ENCODE measurements around the gene SOS1. TPM values are rescaled to one million over a fixed set of nuclear protein-coding genes. Genes with fewer than 3 reads are reported as not detected.

Gene SOS1
- total RNA-seq, 2 donors from 2014 or later, result 26.3 to 43.9 TPM

- Histone ChIP-seq H3K27ac (no peak overlapping the region), H3K9ac (ENCODE audit: low read depth in 2 of 2, low read length in 2 of 2) (no peak overlapping the region), H3K4me1 (no peaks in the 10 kb centered on the region), H3K27me3 (no peaks in the 10 kb centered on the region), H3K4me3 (no peak overlapping the region), H3K36me3 (no peaks in the 10 kb centered on the region), H3K9me3 (no peaks in the 10 kb centered on the region)
- intact Hi-C loops (cut with DNase I), result no loop called here
- TF ChIP-seq, protein P1, sequence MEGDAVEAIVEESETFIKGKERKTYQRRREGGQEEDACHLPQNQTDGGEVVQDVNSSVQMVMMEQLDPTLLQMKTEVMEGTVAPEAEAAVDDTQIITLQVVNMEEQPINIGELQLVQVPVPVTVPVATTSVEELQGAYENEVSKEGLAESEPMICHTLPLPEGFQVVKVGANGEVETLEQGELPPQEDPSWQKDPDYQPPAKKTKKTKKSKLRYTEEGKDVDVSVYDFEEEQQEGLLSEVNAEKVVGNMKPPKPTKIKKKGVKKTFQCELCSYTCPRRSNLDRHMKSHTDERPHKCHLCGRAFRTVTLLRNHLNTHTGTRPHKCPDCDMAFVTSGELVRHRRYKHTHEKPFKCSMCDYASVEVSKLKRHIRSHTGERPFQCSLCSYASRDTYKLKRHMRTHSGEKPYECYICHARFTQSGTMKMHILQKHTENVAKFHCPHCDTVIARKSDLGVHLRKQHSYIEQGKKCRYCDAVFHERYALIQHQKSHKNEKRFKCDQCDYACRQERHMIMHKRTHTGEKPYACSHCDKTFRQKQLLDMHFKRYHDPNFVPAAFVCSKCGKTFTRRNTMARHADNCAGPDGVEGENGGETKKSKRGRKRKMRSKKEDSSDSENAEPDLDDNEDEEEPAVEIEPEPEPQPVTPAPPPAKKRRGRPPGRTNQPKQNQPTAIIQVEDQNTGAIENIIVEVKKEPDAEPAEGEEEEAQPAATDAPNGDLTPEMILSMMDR (IDR thresholded peaks at IDR 0.05), result no peak
- no peak for DNase-seq
These were observed 129.0 kb downstream of the SOS1 start for GRCh38 chr2:38991899-38992298.

DNA sequence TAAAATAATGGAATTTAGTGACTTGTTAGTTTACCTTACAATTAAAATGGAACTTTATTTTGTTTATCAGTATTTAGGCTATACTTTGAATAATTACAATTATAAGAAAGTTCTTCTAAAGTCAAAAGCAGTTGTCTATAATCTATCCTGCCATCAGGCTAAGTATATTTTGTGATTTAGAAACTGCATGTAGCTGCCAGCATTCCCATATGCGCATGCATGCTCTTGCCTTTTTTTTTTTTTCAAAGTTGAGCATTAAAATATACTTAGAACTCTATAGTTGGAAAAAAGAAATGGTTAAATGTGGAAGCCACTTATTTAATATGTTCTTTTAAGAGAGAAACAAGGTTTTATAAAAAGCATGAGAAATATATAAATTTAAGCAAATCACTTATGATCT is 132.1 kb downstream of the SOS1 start:
- no peaks in the 10 kb centered on the region for H3K36me3 ChIP-seq
- H3K9me3 ChIP-seq, result no peaks in the 10 kb centered on the region
- H3K4me1 ChIP-seq, result no peaks in the 10 kb centered on the region
- no peaks in the 10 kb centered on the region for H3K27me3 ChIP-seq
- H3K9ac ChIP-seq (ENCODE audit: low read depth in 2 of 2, low read length in 2 of 2), result no peak overlapping the region
- H3K27ac ChIP-seq, result no peak overlapping the region
- no peak for DNase-seq
- TF ChIP-seq, protein P1 (IDR thresholded peaks at IDR 0.05), result no peak
- H3K4me3 ChIP-seq, result no peak overlapping the region
- intact Hi-C loops (cut with DNase I), result no loop called here

DNA sequence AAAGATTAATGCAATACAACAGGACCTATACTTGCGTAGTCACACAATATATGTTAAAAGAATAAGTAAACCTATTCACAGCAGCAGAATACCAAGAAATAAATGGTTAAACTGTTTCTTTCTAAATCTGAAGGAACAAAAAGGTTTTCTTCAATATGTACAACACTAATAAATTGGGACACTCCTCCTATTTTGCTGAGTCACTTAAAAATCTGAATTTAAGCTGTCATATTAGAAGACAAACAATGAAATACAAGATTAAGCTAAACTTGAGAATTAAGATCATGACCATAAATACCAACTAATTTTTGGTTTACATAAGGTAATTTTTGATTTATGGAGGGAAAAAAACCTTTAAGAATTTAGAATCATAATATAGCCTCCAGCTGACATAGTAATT is 138.4 kb downstream of the SOS1 start:
- DNase-seq, result no peak
- H3K27me3 ChIP-seq, result no peaks in the 10 kb centered on the region
- H3K9ac ChIP-seq (ENCODE audit: low read depth in 2 of 2, low read length in 2 of 2), result no peak overlapping the region
- H3K27ac ChIP-seq, result no peak overlapping the region
- intact Hi-C loops (cut with DNase I), result no loop called here
- no peaks in the 10 kb centered on the region for H3K9me3 ChIP-seq
- no peaks in the 10 kb centered on the region for H3K36me3 ChIP-seq
- H3K4me1 ChIP-seq, result no peaks in the 10 kb centered on the region
- no peak overlapping the region for H3K4me3 ChIP-seq
- TF ChIP-seq, protein P1 (IDR thresholded peaks at IDR 0.05), result no peak

- TF ChIP-seq, protein P1 (IDR thresholded peaks at IDR 0.05), result no peak
- H3K27me3 ChIP-seq, result no peaks in the 10 kb centered on the region
- no peak for DNase-seq
- H3K27ac ChIP-seq, result no peak overlapping the region
- no peaks in the 10 kb centered on the region for H3K9me3 ChIP-seq
- H3K36me3 ChIP-seq, result no peaks in the 10 kb centered on the region
- no peaks in the 10 kb centered on the region for H3K4me1 ChIP-seq
- intact Hi-C loops (cut with DNase I), result no loop called here
- H3K9ac ChIP-seq (ENCODE audit: low read depth in 2 of 2, low read length in 2 of 2), result no peak overlapping the region
- no peak overlapping the region for H3K4me3 ChIP-seq
These were observed 139.0 kb downstream of the SOS1 start for GRCh38 chr2:38981670-38982357.

DNA sequence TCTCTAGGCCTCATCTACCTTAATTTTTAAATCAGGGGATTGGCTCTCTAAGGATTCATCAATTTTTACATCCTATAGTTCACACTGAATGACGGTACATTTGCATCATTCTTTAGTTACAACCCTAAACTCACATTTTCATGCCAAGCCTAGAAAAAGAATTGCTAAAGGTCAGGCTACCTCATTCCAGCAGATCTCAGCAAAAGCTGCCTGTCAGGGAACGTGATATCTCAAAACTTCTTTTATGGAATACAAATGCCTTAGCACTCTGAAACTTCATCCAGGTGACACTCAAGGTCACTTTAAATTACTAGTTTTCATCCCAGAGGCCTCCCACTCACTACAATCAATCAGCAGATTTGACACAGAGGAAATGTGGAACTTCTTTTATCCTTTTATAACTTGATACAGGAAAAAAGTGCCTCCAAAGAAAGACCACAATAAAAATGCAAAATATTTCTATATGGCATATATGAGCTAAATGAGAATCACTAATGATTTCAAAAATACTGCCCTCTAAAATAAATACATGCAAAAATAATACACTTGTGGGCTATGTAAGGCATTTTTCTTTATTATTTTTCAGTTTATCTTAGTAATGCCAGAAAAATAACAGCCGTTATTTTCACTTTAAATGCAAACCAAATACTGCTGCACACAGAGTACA is 139.7 kb downstream of the SOS1 start:
- Histone ChIP-seq H3K36me3 (no peaks in the 10 kb centered on the region), H3K9ac (ENCODE audit: low read depth in 2 of 2, low read length in 2 of 2) (no peak overlapping the region), H3K27me3 (no peaks in the 10 kb centered on the region), H3K27ac (no peak overlapping the region), H3K4me3 (no peak overlapping the region), H3K4me1 (no peaks in the 10 kb centered on the region), H3K9me3 (no peaks in the 10 kb centered on the region)
- TF ChIP-seq, protein P1 (IDR thresholded peaks at IDR 0.05), result no peak
- no peak for DNase-seq
- intact Hi-C loops (cut with DNase I), result no loop called here

Measured in colonic mucosa (tissue), 4 donors.